HCT116 (cell line): ENCODE results near the gene CALN1.

Experiments used
- CEBPB ChIP-seq: IDR thresholded peaks from 2 replicates; pipeline ENCODE4 v1.6.1; 2012; ENCODE audit warnings: low read depth
- EZH2 ChIP-seq: fragments of 200-600 bp; sonication (generic); IDR thresholded peaks from 2 replicates; pipeline ENCODE4 v1.6.1; 2017; ENCODE audit warnings: antibody characterized with exemption, mixed run types
- FOSL1 ChIP-seq: IDR thresholded peaks from 2 replicates; pipeline ENCODE4 v1.6.1; 2012; ENCODE audit warnings: low read depth
- POLR2A ChIP-seq: IDR thresholded peaks from 2 replicates; pipeline ENCODE4 v1.7.0; 2011; ENCODE audit warnings: borderline replicate concordance; ENCODE audit not compliant: insufficient read depth, insufficient read length; ENCODE audit errors: extremely low read depth
- SIN3A ChIP-seq: IDR thresholded peaks from 2 replicates; pipeline ENCODE4 v1.6.1; 2012; ENCODE audit warnings: low read depth
- TF ChIP-seq, protein P1 (sequence below): IDR thresholded peaks from 2 replicates; pipeline ENCODE4 v1.6.1; 2012
- TF ChIP-seq, protein P2 (sequence below), 3 experiments: fragments of 200-600 bp in 1 of 3; sonication (generic) in 1 of 3; IDR thresholded peaks in 2 of 3; conservative IDR thresholded peaks in 1 of 3; 2 replicates each; pipeline ENCODE4 v1.5.1; 2012 to 2017; ENCODE audit warnings: low read depth in 2 of 3, low read length in 2 of 3, antibody characterized with exemption in 1 of 3, borderline replicate concordance in 1 of 3, control low read depth in 1 of 3, mild to moderate bottlenecking in 1 of 3, mixed read lengths in 1 of 3, mixed run types in 1 of 3, moderate library complexity in 1 of 3; ENCODE audit not compliant: insufficient read depth in 1 of 3
- TF ChIP-seq, protein P3 (sequence below): IDR thresholded peaks from 2 replicates; pipeline ENCODE4 v1.6.1; 2011; ENCODE audit warnings: mild to moderate bottlenecking, low read length, moderate library complexity; ENCODE audit not compliant: insufficient replicate concordance; ENCODE audit errors: extremely low read depth

DNA sequence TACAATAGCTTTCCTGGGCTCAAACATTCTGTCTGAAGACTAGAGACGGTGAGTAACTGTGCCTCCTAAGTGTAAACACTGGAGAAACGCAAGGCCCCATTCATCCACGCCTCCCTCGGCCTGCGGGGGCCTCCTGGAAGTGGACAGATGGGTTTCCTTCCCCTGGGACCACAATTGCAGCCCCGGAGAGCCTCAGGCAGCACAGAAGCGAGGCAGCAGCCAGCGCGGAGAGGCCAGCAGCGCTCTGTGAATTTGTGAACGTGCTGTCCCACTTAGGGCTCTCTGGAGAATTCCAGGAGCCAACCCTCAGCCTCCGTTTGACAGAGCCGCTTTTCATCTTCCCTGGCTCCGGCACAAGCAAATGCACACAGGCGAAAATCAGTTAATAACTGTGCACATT lies 23.2 kb upstream of the CALN1 start:
- no peak for TF ChIP-seq POLR2A
- TF ChIP-seq, protein P1, sequence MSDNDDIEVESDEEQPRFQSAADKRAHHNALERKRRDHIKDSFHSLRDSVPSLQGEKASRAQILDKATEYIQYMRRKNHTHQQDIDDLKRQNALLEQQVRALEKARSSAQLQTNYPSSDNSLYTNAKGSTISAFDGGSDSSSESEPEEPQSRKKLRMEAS: no peak
- TF ChIP-seq, protein P2, sequence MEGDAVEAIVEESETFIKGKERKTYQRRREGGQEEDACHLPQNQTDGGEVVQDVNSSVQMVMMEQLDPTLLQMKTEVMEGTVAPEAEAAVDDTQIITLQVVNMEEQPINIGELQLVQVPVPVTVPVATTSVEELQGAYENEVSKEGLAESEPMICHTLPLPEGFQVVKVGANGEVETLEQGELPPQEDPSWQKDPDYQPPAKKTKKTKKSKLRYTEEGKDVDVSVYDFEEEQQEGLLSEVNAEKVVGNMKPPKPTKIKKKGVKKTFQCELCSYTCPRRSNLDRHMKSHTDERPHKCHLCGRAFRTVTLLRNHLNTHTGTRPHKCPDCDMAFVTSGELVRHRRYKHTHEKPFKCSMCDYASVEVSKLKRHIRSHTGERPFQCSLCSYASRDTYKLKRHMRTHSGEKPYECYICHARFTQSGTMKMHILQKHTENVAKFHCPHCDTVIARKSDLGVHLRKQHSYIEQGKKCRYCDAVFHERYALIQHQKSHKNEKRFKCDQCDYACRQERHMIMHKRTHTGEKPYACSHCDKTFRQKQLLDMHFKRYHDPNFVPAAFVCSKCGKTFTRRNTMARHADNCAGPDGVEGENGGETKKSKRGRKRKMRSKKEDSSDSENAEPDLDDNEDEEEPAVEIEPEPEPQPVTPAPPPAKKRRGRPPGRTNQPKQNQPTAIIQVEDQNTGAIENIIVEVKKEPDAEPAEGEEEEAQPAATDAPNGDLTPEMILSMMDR (IDR thresholded peaks at IDR 0.05 in 2 of 3, conservative IDR thresholded peaks at IDR 0.05 in 1 of 3; ENCODE audit: borderline replicate concordance in 1 of 3, insufficient read depth in 1 of 3, low read depth in 2 of 3, low read length in 2 of 3): no peak
- TF ChIP-seq EZH2: no peak
- TF ChIP-seq, protein P3, sequence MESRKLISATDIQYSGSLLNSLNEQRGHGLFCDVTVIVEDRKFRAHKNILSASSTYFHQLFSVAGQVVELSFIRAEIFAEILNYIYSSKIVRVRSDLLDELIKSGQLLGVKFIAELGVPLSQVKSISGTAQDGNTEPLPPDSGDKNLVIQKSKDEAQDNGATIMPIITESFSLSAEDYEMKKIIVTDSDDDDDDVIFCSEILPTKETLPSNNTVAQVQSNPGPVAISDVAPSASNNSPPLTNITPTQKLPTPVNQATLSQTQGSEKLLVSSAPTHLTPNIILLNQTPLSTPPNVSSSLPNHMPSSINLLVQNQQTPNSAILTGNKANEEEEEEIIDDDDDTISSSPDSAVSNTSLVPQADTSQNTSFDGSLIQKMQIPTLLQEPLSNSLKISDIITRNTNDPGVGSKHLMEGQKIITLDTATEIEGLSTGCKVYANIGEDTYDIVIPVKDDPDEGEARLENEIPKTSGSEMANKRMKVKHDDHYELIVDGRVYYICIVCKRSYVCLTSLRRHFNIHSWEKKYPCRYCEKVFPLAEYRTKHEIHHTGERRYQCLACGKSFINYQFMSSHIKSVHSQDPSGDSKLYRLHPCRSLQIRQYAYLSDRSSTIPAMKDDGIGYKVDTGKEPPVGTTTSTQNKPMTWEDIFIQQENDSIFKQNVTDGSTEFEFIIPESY: no peak
- no peak for TF ChIP-seq CEBPB
- TF ChIP-seq SIN3A: no peak
- TF ChIP-seq FOSL1: no peak
